WTC11 (cell line): ENCODE data around the gene HMCN1. TPM values are rescaled to one million over a fixed set of nuclear protein-coding genes. Genes with fewer than 3 reads are reported as not detected.

Experiments
- ATAC-seq: fragments of 200-7000 bp; cut with Tn5 transposase; 2 replicates; pipeline ENCODE4 v1.10.0; 2021; ENCODE audit warnings: mild to moderate bottlenecking, moderate library complexity
- CTCF ChIA-PET: fragments of 300-600 bp; sonication (Branson Sonifier 250); formaldehyde crosslinking; loops from one replicate; lab custom pipeline; 2021; ENCODE audit warnings: antibody characterized with exemption; lab: Charles Lee
- POLR2A ChIA-PET: fragments of 350-600 bp; sonication (Branson Sonifier 250); formaldehyde crosslinking; loops from one replicate; lab custom pipeline; 2021; ENCODE audit warnings: antibody characterized with exemption; lab: Charles Lee
- DNase-seq: peaks from one replicate; pipeline ENCODE4 v3.0.0; 2021; ENCODE audit warnings: low spot score
- H3K27ac Mint-ChIP-seq: 2 replicates; pipeline ENCODE4 v1.8.0; 2021; ENCODE audit warnings: mixed read lengths
- H3K27me3 Mint-ChIP-seq: 2 replicates; pipeline ENCODE4 v1.8.0; 2021; ENCODE audit warnings: low read depth, mild to moderate bottlenecking, moderate library complexity, mixed read lengths
- H3K36me3 Mint-ChIP-seq: 2 replicates; pipeline ENCODE4 v1.8.0; 2021; ENCODE audit warnings: mixed read lengths
- H3K4me1 Mint-ChIP-seq: 2 replicates; pipeline ENCODE4 v1.8.0; 2022; ENCODE audit warnings: mixed read lengths
- H3K4me3 Mint-ChIP-seq: 2 replicates; pipeline ENCODE4 v1.8.0; 2021; ENCODE audit warnings: mild to moderate bottlenecking, moderate library complexity, mixed read lengths
- H3K9me3 Mint-ChIP-seq: 2 replicates; pipeline ENCODE4 v1.8.0; 2021; ENCODE audit warnings: mixed read lengths
- AR ChIP-seq: fragments of 250-450 bp; sonication (Bioruptor Pico); IDR thresholded peaks from 2 replicates; pipeline ENCODE4 v1.9.0; 2021; ENCODE audit warnings: mild to moderate bottlenecking
- CBFB ChIP-seq: sonication (generic); formaldehyde crosslinking; IDR thresholded peaks from 2 replicates; pipeline ENCODE4 v1.8.1; 2022; ENCODE audit warnings: mild to moderate bottlenecking, low read depth, missing genetic modification reagents
- CREB1 ChIP-seq: sonication (generic); formaldehyde crosslinking; IDR thresholded peaks from 2 replicates; pipeline ENCODE4 v1.8.0; 2023; ENCODE audit warnings: mild to moderate bottlenecking, missing genetic modification reagents
- E2F5 ChIP-seq: sonication (generic); formaldehyde crosslinking; IDR thresholded peaks from 2 replicates; pipeline ENCODE4 v1.8.1; 2022; ENCODE audit warnings: mild to moderate bottlenecking, moderate library complexity, missing genetic modification reagents
- EMX1 ChIP-seq: fragments of 250-450 bp; sonication (Bioruptor Pico); IDR thresholded peaks from 2 replicates; pipeline ENCODE4 v1.8.0; 2021; ENCODE audit warnings: mild to moderate bottlenecking
- FOXK1 ChIP-seq: sonication (generic); formaldehyde crosslinking; IDR thresholded peaks from 2 replicates; pipeline ENCODE4 v1.8.0; 2022; ENCODE audit warnings: mild to moderate bottlenecking, moderate library complexity, missing genetic modification reagents
- GTF2I ChIP-seq: fragments of 250-450 bp; sonication (Bioruptor Pico); conservative IDR thresholded peaks from 2 replicates; pipeline ENCODE4 v1.4.0; 2021; ENCODE audit warnings: mild to moderate bottlenecking
- JAZF1 ChIP-seq: fragments of 250-450 bp; sonication (Bioruptor Pico); IDR thresholded peaks from 2 replicates; pipeline ENCODE4 v1.9.0; 2021; ENCODE audit warnings: moderate library complexity, mild to moderate bottlenecking, inconsistent platforms
- JUN ChIP-seq: sonication (generic); formaldehyde crosslinking; IDR thresholded peaks from 2 replicates; pipeline ENCODE4 v1.8.0; 2023; ENCODE audit warnings: mild to moderate bottlenecking, missing genetic modification reagents
- NFATC4 ChIP-seq: fragments of 250-450 bp; sonication (Bioruptor Pico); IDR thresholded peaks from 2 replicates; pipeline ENCODE4 v1.9.0; 2021; ENCODE audit warnings: mild to moderate bottlenecking
- NFYB ChIP-seq: sonication (generic); formaldehyde crosslinking; conservative IDR thresholded peaks from 2 replicates; pipeline ENCODE4 v1.8.0; 2022; ENCODE audit warnings: low read depth, missing genetic modification reagents
- OVOL2 ChIP-seq: fragments of 250-450 bp; sonication (Bioruptor Pico); IDR thresholded peaks from 2 replicates; pipeline ENCODE4 v1.9.0; 2021; ENCODE audit warnings: mild to moderate bottlenecking, borderline replicate concordance
- RORB ChIP-seq: fragments of 250-450 bp; sonication (Bioruptor Pico); IDR thresholded peaks from 2 replicates; pipeline ENCODE4 v1.9.0; 2021; ENCODE audit warnings: mild to moderate bottlenecking
- STAT6 ChIP-seq: sonication (generic); formaldehyde crosslinking; conservative IDR thresholded peaks from 2 replicates; pipeline ENCODE4 v1.8.1; 2023; ENCODE audit warnings: mild to moderate bottlenecking, low read depth, missing genetic modification reagents, moderate library complexity
- TEAD4 ChIP-seq: sonication (generic); formaldehyde crosslinking; IDR thresholded peaks from 2 replicates; pipeline ENCODE4 v1.8.0; 2022; ENCODE audit warnings: mild to moderate bottlenecking, missing genetic modification reagents
- TP53 ChIP-seq: sonication (generic); formaldehyde crosslinking; IDR thresholded peaks from 2 replicates; pipeline ENCODE4 v1.8.1; 2023; ENCODE audit warnings: mild to moderate bottlenecking, missing genetic modification reagents
- USF2 ChIP-seq: sonication (generic); formaldehyde crosslinking; IDR thresholded peaks from 2 replicates; pipeline ENCODE4 v1.8.1; 2023; ENCODE audit warnings: mild to moderate bottlenecking, missing genetic modification reagents, moderate library complexity
- ZBTB21 ChIP-seq: sonication (generic); formaldehyde crosslinking; IDR thresholded peaks from 2 replicates; pipeline ENCODE4 v1.8.1; 2023; ENCODE audit warnings: mild to moderate bottlenecking, missing genetic modification reagents, borderline replicate concordance
- ZNF219 ChIP-seq: sonication (generic); formaldehyde crosslinking; IDR thresholded peaks from 2 replicates; pipeline ENCODE4 v1.8.0; 2023; ENCODE audit warnings: missing genetic modification reagents, mild to moderate bottlenecking, borderline replicate concordance
- total RNA-seq: library from RNA; stranded (reverse); gene quantifications from 3 replicates; pipeline ENCODE4 v1.2.3, GENCODE V29; 2021

Gene HMCN1
- total RNA-seq, 1 experiment from 2014 or later: 5.6 TPM

GRCh38 chr1:186054003-186054402, 319.8 kb downstream of the HMCN1 start:
- TF ChIP-seq AR (CRISPR knock-in tag) (no peak), CREB1 (CRISPR knock-in tag) (no peak), EMX1 (CRISPR knock-in tag) (no peak), FOXK1 (no peak)
- ChIA-PET CTCF (interaction anchor here (0.8 kb wide), 1 partner anchor 333 kb away, joined by 4 read pairs; no protein-coding TSS in a partner anchor), POLR2A (no interaction called here)
- H3K27me3 Mint-ChIP-seq: no peaks in the 10 kb centered on the region
- no peaks in the 10 kb centered on the region for H3K9me3 Mint-ChIP-seq
- no peak overlapping the region for H3K27ac Mint-ChIP-seq
- ATAC-seq (no peak), DNase-seq (no peak)
- no peaks in the 10 kb centered on the region for H3K36me3 Mint-ChIP-seq
- no peaks in the 10 kb centered on the region for H3K4me1 Mint-ChIP-seq
- H3K4me3 Mint-ChIP-seq: no peak overlapping the region

- H3K27me3 Mint-ChIP-seq: no peaks in the 10 kb centered on the region
- POLR2A ChIA-PET: no interaction called here
- DNase-seq: no peak
- CTCF ChIA-PET: interaction anchor here (0.8 kb wide), 1 partner anchor 334 kb away, joined by 4 read pairs; no protein-coding TSS in a partner anchor
- no peaks in the 10 kb centered on the region for H3K36me3 Mint-ChIP-seq
- H3K4me1 Mint-ChIP-seq: no peaks in the 10 kb centered on the region
- no peak for ATAC-seq
- no peak overlapping the region for H3K27ac Mint-ChIP-seq
- TF ChIP-seq NFATC4 (CRISPR knock-in tag): no peak
- no peak for TF ChIP-seq TEAD4
- no peak for TF ChIP-seq NFYB (CRISPR knock-in tag)
- TF ChIP-seq ZBTB21 (CRISPR knock-in tag): no peak
- TF ChIP-seq E2F5 (CRISPR knock-in tag): no peak
- TF ChIP-seq OVOL2 (CRISPR knock-in tag): no peak
- TF ChIP-seq GTF2I: no peak
- no peak for TF ChIP-seq ZNF219 (CRISPR knock-in tag)
- no peak for TF ChIP-seq JUN (CRISPR knock-in tag)
- no peak for TF ChIP-seq USF2
- no peak for TF ChIP-seq STAT6 (CRISPR knock-in tag)
- TF ChIP-seq TP53 (CRISPR knock-in tag): no peak
- H3K4me3 Mint-ChIP-seq: no peak overlapping the region
- no peaks in the 10 kb centered on the region for H3K9me3 Mint-ChIP-seq
Observed at GRCh38 chr1:186054932-186055331, 320.7 kb downstream of the HMCN1 start.

GRCh38 chr1:186055846-186056245, 321.7 kb downstream of the HMCN1 start:
- H3K4me3 Mint-ChIP-seq: no peak overlapping the region
- no peaks in the 10 kb centered on the region for H3K36me3 Mint-ChIP-seq
- TF ChIP-seq JUN (CRISPR knock-in tag): no peak
- TF ChIP-seq JAZF1: no peak
- TF ChIP-seq ZBTB21 (CRISPR knock-in tag): no peak
- no peak for TF ChIP-seq CBFB (CRISPR knock-in tag)
- TF ChIP-seq RORB (CRISPR knock-in tag): no peak
- no peak for TF ChIP-seq E2F5 (CRISPR knock-in tag)
- no peaks in the 10 kb centered on the region for H3K9me3 Mint-ChIP-seq
- ChIA-PET POLR2A (interaction anchor here (0.5 kb wide), 1 partner anchor 27 kb away, joined by 3 read pairs; no protein-coding TSS in a partner anchor), CTCF (no interaction called here)
- no peaks in the 10 kb centered on the region for H3K27me3 Mint-ChIP-seq
- DNase-seq: no peak
- H3K4me1 Mint-ChIP-seq: no peaks in the 10 kb centered on the region
- H3K27ac Mint-ChIP-seq: no peak overlapping the region
- no peak for ATAC-seq
